H1 (cell line): Measurements from ENCODE around the gene WNT7A.

Source experiments
- CBX5 ChIP-seq: fragments of 300-800, 300-1000 bp; sonication (generic); IDR thresholded peaks from 2 replicates; pipeline ENCODE4 v1.7.1; 2016; ENCODE audit warnings: antibody characterized with exemption, low read length, low read depth
- CEBPB ChIP-seq: IDR thresholded peaks from 2 replicates; pipeline ENCODE4 v1.6.1; 2012; ENCODE audit warnings: low read depth, low read length
- CHD2 ChIP-seq: IDR thresholded peaks from 2 replicates; pipeline ENCODE4 v1.6.1; 2012; ENCODE audit warnings: low read length, improper control_type of control experiment
- CREB1 ChIP-seq: IDR thresholded peaks from 2 replicates; pipeline ENCODE4 v1.6.1; 2012; ENCODE audit warnings: inconsistent platforms
- E2F6 ChIP-seq: IDR thresholded peaks from 2 replicates; pipeline ENCODE4 v1.6.1; 2012; ENCODE audit warnings: inconsistent platforms
- EZH2 ChIP-seq: fragments of 200-600 bp; sonication (generic); IDR thresholded peaks from 2 replicates; pipeline ENCODE4 v1.7.1; 2012; ENCODE audit warnings: low read depth, mild to moderate bottlenecking, moderate library complexity, low read length, inconsistent platforms; ENCODE audit not compliant: severe bottlenecking
- JUND ChIP-seq: IDR thresholded peaks from 2 replicates; pipeline ENCODE4 v1.6.1; 2011; ENCODE audit warnings: mild to moderate bottlenecking, improper control_type of control experiment, low read length
- NRF1 ChIP-seq: IDR thresholded peaks from 2 replicates; pipeline ENCODE4 v1.6.1; 2011; ENCODE audit warnings: mild to moderate bottlenecking, low read depth, low read length, improper control_type of control experiment
- POLR2A ChIP-seq, 2 experiments: IDR thresholded peaks; 1 replicate in 1 of 2; 2 replicates in 1 of 2; pipeline ENCODE4 v1.6.1; 2011; ENCODE audit warnings: low read depth in 2 of 2, low read length in 2 of 2, mild to moderate bottlenecking in 2 of 2; ENCODE audit errors: control extremely low read depth in 1 of 2
- RAD21 ChIP-seq, 2 experiments: IDR thresholded peaks in 1 of 2; conservative IDR thresholded peaks in 1 of 2; 2 replicates each; pipeline ENCODE4 v1.6.1; 2011; ENCODE audit warnings: low read depth in 2 of 2, low read length in 2 of 2, improper control_type of control experiment in 1 of 2, inconsistent platforms in 1 of 2, mild to moderate bottlenecking in 1 of 2, moderate library complexity in 1 of 2
- SUZ12 ChIP-seq: fragments of 200-600 bp; sonication (generic); IDR thresholded peaks from 2 replicates; pipeline ENCODE4 v1.6.1; 2012; ENCODE audit warnings: mild to moderate bottlenecking, inconsistent platforms, low read length, moderate library complexity, mixed read lengths
- TAF1 ChIP-seq: IDR thresholded peaks from 2 replicates; pipeline ENCODE4 v1.6.1; 2011; ENCODE audit warnings: mild to moderate bottlenecking, low read depth, low read length
- YY1 ChIP-seq: IDR thresholded peaks from 2 replicates; pipeline ENCODE4 v1.6.1; 2011; ENCODE audit warnings: low read depth, mild to moderate bottlenecking, low read length
- TF ChIP-seq, protein P1 (sequence below), 3 experiments: IDR thresholded peaks; 1 replicate in 2 of 3; 2 replicates in 1 of 3; pipeline versions ENCODE4 v1.5.1 to v1.6.1; 2011; ENCODE audit warnings: low read length in 3 of 3, mild to moderate bottlenecking in 3 of 3, inconsistent platforms in 2 of 3, low read depth in 1 of 3, moderate library complexity in 1 of 3; ENCODE audit not compliant: insufficient read depth in 1 of 3; ENCODE audit errors: control extremely low read depth in 1 of 3

GRCh38 chr3:13825821-13826220 lies 54.0 kb downstream of the WNT7A start:
- no peak for TF ChIP-seq TAF1
- TF ChIP-seq, protein P1, sequence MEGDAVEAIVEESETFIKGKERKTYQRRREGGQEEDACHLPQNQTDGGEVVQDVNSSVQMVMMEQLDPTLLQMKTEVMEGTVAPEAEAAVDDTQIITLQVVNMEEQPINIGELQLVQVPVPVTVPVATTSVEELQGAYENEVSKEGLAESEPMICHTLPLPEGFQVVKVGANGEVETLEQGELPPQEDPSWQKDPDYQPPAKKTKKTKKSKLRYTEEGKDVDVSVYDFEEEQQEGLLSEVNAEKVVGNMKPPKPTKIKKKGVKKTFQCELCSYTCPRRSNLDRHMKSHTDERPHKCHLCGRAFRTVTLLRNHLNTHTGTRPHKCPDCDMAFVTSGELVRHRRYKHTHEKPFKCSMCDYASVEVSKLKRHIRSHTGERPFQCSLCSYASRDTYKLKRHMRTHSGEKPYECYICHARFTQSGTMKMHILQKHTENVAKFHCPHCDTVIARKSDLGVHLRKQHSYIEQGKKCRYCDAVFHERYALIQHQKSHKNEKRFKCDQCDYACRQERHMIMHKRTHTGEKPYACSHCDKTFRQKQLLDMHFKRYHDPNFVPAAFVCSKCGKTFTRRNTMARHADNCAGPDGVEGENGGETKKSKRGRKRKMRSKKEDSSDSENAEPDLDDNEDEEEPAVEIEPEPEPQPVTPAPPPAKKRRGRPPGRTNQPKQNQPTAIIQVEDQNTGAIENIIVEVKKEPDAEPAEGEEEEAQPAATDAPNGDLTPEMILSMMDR (IDR thresholded peaks at IDR 0.05; ENCODE audit: control extremely low read depth in 1 of 3, insufficient read depth in 1 of 3, low read depth in 1 of 3, low read length in 3 of 3): no peak
- no peak for TF ChIP-seq CEBPB
- TF ChIP-seq YY1: no peak
- no peak for TF ChIP-seq CREB1
- TF ChIP-seq EZH2: no peak
- TF ChIP-seq NRF1: no peak
- TF ChIP-seq POLR2A (IDR thresholded peaks at IDR 0.05; ENCODE audit: control extremely low read depth in 1 of 2, low read depth in 2 of 2, low read length in 2 of 2): no peak
- TF ChIP-seq RAD21 (IDR thresholded peaks at IDR 0.05 in 1 of 2, conservative IDR thresholded peaks at IDR 0.05 in 1 of 2; ENCODE audit: low read depth in 2 of 2, low read length in 2 of 2): no peak
- no peak for TF ChIP-seq CHD2
- TF ChIP-seq E2F6: no peak
- TF ChIP-seq SUZ12: no peak
- TF ChIP-seq CBX5: no peak
- TF ChIP-seq JUND: no peak
